Stomach (tissue), 4 donors: Measurements from ENCODE around the gene MGAT4B.

Source experiments
- CTCF ChIP-seq, 7 experiments: fragments of 450-650 bp in 4 of 7; fragments of 200-600 bp in 3 of 7; sonication (generic) in 3 of 7; IDR thresholded peaks; one replicate each; pipeline ENCODE4 v1.5.1; 2016 to 2019; ENCODE audit warnings: antibody characterized with exemption in 7 of 7, control low read depth in 2 of 7, mild to moderate bottlenecking in 1 of 7
- POLR2A ChIP-seq, 4 donors: fragments of 450-650 bp; IDR thresholded peaks; one replicate each; pipeline ENCODE4 v1.6.1; 2016; ENCODE audit warnings: antibody characterized with exemption in 4 of 4, control low read depth in 2 of 4, mild to moderate bottlenecking in 1 of 4, moderate library complexity in 1 of 4

GRCh38 chr5:179832039-179832745 is 25.5 kb upstream of the MGAT4B start:
- TF ChIP-seq CTCF (IDR thresholded peaks at IDR 0.05) (no peak), POLR2A (IDR thresholded peaks at IDR 0.05) (no peak)
